Measurements from ENCODE around the gene SNAP25.

DNA sequence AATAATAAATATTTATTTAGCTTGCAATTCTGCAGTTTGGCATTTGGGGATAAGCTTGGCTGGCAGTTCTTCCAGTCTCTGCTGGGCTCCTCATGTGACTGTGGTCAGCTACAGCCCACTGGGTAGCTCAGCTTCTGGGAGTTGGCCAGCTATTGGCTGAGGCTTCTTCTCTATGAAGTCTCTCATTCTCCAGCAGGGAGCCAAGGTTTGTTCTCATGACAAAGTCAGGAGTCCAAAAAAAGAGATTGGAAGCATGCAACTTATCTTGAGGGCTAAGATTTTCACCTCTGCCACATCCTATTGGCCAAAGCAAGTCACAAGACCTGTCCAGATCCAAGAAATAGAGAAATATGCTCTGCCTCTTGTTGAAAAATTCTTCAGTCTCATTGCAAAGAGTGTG is 94.6 kb downstream of the SNAP25 start:
- TF ChIP-seq POLR2A (IDR thresholded peaks at IDR 0.05; ENCODE audit: low read depth) (no peak), POLR2AphosphoS5 (IDR thresholded peaks at IDR 0.05) (no peak)
- TF ChIP-seq, protein P1, sequence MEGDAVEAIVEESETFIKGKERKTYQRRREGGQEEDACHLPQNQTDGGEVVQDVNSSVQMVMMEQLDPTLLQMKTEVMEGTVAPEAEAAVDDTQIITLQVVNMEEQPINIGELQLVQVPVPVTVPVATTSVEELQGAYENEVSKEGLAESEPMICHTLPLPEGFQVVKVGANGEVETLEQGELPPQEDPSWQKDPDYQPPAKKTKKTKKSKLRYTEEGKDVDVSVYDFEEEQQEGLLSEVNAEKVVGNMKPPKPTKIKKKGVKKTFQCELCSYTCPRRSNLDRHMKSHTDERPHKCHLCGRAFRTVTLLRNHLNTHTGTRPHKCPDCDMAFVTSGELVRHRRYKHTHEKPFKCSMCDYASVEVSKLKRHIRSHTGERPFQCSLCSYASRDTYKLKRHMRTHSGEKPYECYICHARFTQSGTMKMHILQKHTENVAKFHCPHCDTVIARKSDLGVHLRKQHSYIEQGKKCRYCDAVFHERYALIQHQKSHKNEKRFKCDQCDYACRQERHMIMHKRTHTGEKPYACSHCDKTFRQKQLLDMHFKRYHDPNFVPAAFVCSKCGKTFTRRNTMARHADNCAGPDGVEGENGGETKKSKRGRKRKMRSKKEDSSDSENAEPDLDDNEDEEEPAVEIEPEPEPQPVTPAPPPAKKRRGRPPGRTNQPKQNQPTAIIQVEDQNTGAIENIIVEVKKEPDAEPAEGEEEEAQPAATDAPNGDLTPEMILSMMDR (IDR thresholded peaks at IDR 0.05) = no peak

Measured in esophagus muscularis mucosa (tissue), 3 donors.